HG03521 (cell line): ENCODE data around the gene TACC2.

Experiments used
- ATAC-seq: cut with Tn5 transposase; IDR thresholded peaks from one replicate; pipeline ENCODE4 v1.9.1; 2021; ENCODE audit warnings: mild to moderate bottlenecking, moderate library complexity; ENCODE audit not compliant: unreplicated experiment

Gene TACC2

GRCh38 chr10:122287570-122287969 is 298.6 kb downstream of the TACC2 start:
- no peak for ATAC-seq

- ATAC-seq, result no peak
These were observed 299.3 kb downstream of the TACC2 start for GRCh38 chr10:122288262-122288661.

GRCh38 chr10:122288917-122289316 is 300.0 kb downstream of the TACC2 start:
- ATAC-seq, result no peak

GRCh38 chr10:122290334-122290733 is 301.4 kb downstream of the TACC2 start:
- no peak for ATAC-seq

GRCh38 chr10:122290833-122291532 is 302.0 kb downstream of the TACC2 start:
- no peak for ATAC-seq

- ATAC-seq, result no peak
These were observed 302.8 kb downstream of the TACC2 start for GRCh38 chr10:122291739-122292138.

DNA sequence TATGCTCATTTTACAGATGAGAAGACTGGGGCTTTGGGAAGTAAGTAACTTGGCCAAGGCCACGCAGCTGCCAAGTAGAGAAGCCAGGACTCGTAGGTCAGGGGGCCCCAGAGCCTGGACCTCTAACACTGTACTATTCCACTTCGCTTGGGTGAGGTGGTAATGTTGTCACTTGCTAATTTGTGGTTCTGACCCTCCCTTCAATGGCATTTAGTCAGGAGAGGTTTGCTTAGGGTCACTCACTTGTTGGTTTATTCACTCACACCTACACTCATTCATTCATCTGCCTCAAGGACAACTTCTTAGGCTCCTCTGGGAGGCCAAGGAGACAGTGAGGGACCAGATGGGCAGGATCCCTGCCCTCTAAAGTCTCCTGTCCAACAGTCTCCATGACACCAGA is 303.4 kb downstream of the TACC2 start:
- no peak for ATAC-seq

- no peak for ATAC-seq
These were observed 304.4 kb downstream of the TACC2 start for GRCh38 chr10:122293156-122293960.

DNA sequence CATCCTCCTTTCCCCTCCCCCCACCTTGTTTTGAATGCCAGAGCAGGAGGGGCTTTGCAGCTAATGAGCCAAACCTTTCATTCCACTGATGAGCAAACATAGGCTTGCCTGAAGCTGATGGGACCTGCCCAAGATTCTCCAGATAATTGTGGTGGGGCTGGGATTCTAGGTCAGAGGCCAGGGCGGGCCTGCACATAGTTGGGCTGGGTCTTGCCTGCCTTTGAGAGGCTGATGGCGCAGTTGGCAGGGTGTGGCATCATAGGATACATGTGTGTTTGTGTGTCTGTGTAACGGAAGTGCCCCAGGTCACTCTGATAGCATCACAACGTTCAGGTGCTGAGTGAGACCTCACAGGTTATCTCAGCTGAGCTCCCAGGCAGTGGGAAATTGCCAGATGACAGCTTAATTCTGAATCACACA is 305.0 kb downstream of the TACC2 start:
- no peak for ATAC-seq

- no peak for ATAC-seq
These were observed 305.8 kb downstream of the TACC2 start for GRCh38 chr10:122294511-122295450.

GRCh38 chr10:122295451-122295809 is 306.5 kb downstream of the TACC2 start:
- ATAC-seq, result no peak

GRCh38 chr10:122296363-122297120 is 307.6 kb downstream of the TACC2 start:
- ATAC-seq, result no peak

DNA sequence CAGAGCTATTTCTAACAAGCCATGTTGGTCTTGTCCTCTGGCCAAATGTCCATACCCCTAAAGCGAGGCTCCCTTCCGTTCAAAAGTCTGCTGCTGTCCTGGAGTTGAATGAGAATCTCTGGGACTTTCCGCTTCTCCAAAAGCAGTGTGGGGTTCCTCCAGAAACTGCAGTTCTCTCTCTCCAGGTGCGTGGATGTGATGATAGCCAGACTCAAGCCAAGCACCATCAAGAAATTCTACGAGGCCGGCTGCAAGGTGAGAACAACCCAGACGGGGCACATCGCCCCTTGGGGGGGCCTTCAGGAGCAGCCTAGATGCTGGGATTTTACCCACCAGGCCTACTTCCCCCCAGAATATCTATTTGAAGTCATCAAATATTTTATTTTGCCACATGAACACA is 308.6 kb downstream of the TACC2 start:
- no peak for ATAC-seq

DNA sequence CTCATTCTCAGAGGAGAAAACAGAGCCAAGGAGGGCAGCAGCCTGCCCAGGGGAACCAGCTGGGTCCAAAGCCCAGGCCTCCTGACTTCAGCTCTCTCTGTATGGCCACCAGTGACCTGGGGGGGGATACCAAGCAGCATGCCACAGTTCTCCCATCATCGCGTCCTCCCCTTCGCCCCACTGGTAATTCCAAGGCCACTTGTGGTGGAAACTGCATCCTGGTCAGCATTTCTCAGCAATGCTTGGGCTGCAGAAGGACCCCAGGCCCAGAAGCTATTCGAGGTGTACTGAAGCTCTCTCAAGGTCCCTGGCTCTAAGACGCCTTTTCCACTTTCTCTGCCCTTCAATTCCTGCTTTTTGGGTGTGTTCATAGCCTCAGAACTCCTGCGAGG is 309.2 kb downstream of the TACC2 start:
- ATAC-seq, result no peak

DNA sequence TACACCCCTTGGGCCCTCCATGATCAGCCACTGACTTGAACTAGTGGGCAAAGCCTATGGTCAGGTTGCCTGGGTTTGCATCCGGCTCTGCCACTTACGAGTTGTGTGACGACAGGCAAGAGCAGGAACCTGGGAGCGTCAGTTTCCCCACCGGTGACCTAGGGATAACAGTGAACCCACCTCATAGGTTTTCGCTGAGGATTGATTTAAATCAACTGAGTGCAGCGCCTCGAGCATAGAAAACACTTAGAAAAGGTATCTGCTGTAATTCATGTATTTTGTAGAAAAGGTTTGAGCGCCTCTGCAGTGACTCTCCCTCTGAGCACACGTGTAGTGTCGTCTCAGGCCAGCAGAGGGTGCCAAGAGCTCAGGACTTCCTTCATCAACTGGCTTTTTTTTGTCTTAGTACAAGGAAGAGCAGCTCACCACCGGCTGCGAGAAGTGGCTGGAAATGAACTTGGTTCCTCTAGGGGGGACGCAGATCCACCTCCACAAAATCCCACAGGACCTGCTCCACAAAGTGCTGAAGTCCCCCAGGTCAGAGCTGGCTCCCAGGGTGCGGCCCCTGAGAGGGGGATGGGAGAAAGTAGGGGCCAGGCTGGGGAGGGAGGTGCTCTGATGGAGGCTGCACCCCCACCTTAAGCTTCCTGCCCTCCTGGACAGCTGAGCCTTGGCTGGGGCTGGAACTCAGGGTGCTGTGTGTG is 309.8 kb downstream of the TACC2 start:
- ATAC-seq, result no peak

GRCh38 chr10:122299423-122300075 is 310.6 kb downstream of the TACC2 start:
- ATAC-seq, result no peak

- no peak for ATAC-seq
These were observed 312.3 kb downstream of the TACC2 start for GRCh38 chr10:122301055-122301810.

DNA sequence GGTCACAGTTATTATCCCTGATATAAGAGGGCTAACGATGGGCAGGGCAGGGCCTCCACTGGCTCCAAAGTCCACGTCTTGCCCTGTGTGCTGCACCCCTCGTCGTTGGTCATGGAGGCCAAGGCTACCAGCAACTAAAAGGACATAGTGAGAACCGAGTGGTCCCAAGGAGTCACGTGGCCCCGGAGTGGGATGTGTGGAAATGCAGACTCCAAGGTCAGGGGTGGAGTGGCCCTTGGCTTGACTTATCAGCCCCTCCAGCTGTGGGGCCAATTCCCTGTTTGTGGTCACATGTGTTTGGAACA is 312.8 kb downstream of the TACC2 start:
- ATAC-seq, result no peak

GRCh38 chr10:122302315-122302714 is 313.4 kb downstream of the TACC2 start:
- ATAC-seq, result no peak
